Activated naive CD4-positive, alpha-beta T cell treated with anti-CD3 and anti-CD28 coated beads, Interleukin-2, amount 10 ng/mL, durations not matched to agents 7 days and 5 days (primary cell): ENCODE results near the gene CLIP2.
"Not testable (repeated sequence)": the region's sequence is repeated elsewhere in the genome, so short reads cannot be mapped to it uniquely, and the experiment has no call there.

ENCODE experiments used
- CTCF ChIA-PET: fragments of 350-600 bp; sonication (Branson Sonifier 250); formaldehyde crosslinking; loops from one replicate; lab custom pipeline; 2021; ENCODE audit warnings: antibody characterized with exemption; lab: Charles Lee
- DNase-seq: peaks from one replicate; pipeline ENCODE4 v3.0.0-alpha.2; 2020
- H3K27ac Mint-ChIP-seq: one replicate; pipeline ENCODE4 v1.8.0; 2021; ENCODE audit warnings: mild to moderate bottlenecking, moderate library complexity, mixed read lengths
- H3K27me3 Mint-ChIP-seq: one replicate; pipeline ENCODE4 v1.8.0; 2021; ENCODE audit warnings: mild to moderate bottlenecking, mixed read lengths
- H3K36me3 Mint-ChIP-seq: one replicate; pipeline ENCODE4 v1.8.0; 2021; ENCODE audit warnings: mixed read lengths
- H3K4me1 Mint-ChIP-seq: one replicate; pipeline ENCODE4 v1.8.0; 2021; ENCODE audit warnings: mixed read lengths
- H3K4me3 Mint-ChIP-seq: one replicate; pipeline ENCODE4 v1.8.0; 2021; ENCODE audit warnings: mild to moderate bottlenecking, moderate library complexity, mixed read lengths
- H3K9me3 Mint-ChIP-seq: one replicate; pipeline ENCODE4 v1.8.0; 2021; ENCODE audit warnings: mixed read lengths

CLIP2 gene

DNA sequence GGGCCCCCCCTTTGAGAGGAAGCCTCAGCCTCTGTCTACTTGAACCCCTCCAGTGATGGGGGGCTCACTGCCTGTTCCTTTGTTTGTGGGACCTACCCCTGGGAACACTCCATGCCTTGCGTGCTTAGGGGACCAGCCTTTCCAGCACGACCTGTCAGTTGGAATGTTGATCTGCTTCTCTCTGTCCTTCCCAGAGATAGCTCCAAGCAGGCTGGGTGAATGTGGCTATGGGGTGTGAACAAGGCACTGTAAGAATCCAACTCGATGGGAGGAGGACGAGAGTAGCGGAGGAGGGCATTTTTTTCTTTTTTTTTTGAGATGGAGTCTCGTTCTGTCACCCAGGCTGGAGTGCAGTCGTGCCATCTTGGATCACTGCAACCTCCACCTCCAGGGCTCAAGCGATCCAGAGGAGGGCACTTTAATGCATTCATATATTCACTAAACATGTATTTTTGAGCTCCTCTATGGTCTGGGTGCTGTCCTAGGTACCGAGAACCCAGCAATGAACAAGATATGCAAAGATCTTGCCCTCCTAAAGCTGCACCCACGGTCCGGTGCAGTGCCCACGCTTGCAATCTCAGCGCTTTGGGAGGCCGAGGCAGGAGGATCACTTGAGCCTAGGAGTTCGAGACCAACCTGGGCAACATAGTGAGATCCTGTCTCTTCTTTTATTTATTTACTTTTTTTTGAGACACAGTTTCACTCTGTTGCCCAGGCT is 8.5 kb downstream of the CLIP2 start:
- Mint-ChIP-seq H3K9me3 (no peaks in the 10 kb centered on the region), H3K4me1 (peaks cover 8% of the 10 kb centered on the region), H3K36me3 (no peaks in the 10 kb centered on the region), H3K27me3 (peaks cover 42% of the 10 kb centered on the region), H3K4me3 (no peak overlapping the region), H3K27ac (no peak overlapping the region)
- CTCF ChIA-PET: no interaction called here
- DNase-seq: no peak

- no peaks in the 10 kb centered on the region for H3K9me3 Mint-ChIP-seq
- H3K36me3 Mint-ChIP-seq: no peaks in the 10 kb centered on the region
- H3K4me1 Mint-ChIP-seq: peaks cover 3% of the 10 kb centered on the region
- no peak for DNase-seq
- H3K27ac Mint-ChIP-seq: no peak overlapping the region
- H3K27me3 Mint-ChIP-seq: peaks cover 35% of the 10 kb centered on the region
- no peak overlapping the region for H3K4me3 Mint-ChIP-seq
- CTCF ChIA-PET: no interaction called here
Observed at GRCh38 chr7:74299401-74299800, 10.2 kb downstream of the CLIP2 start.

DNA sequence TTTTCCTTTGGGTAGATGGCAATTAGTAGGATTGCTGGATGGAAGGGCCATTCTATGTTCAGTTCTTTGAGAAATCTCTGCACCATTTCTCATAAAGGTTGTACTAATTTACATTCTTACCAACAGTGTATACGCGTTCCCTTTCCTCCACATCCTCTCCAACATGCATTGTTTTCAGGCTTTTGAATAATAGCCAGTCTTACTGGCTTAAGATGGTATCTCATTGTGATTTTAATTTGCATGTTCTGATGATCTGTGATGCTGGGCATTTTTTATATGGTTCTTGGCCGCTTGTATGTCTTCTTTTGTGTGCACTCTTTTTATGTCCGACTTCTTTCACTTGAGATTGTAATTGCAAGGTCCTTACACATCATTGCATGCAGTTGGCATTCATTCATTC is 11.7 kb downstream of the CLIP2 start:
- no peaks in the 10 kb centered on the region for H3K36me3 Mint-ChIP-seq
- no peak overlapping the region for H3K27ac Mint-ChIP-seq
- peaks cover 32% of the 10 kb centered on the region for H3K27me3 Mint-ChIP-seq
- H3K9me3 Mint-ChIP-seq: no peaks in the 10 kb centered on the region
- H3K4me3 Mint-ChIP-seq: no peak overlapping the region
- no peak for DNase-seq
- H3K4me1 Mint-ChIP-seq: no peaks in the 10 kb centered on the region
- CTCF ChIA-PET: no interaction called here

GRCh38 chr7:74302745-74303221 is 13.6 kb downstream of the CLIP2 start:
- CTCF ChIA-PET: interaction anchor here (1.0 to 1.3 kb wide), 2 partner anchors 41 to 96 kb away, joined by 3 read pairs; no protein-coding TSS in a partner anchor

DNA sequence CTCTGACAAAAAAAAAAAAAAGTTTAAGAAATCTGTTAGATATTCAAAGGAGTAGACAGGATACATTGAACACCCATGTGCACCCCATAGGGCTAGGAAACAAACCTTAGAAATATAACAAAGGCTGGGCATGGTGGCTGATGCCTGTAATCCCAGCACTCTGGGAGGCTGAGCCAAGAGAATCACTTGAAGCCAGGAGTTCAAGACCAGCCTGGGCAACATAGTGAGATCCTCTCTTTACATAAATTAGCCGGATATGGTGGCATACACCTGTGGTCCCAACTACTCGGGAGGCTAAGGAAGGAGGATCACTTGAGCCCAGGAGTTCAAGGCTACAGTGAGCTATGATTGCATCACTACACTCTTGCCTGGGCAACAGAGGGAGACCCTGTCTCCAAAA is 15.3 kb downstream of the CLIP2 start:
- no peaks in the 10 kb centered on the region for H3K9me3 Mint-ChIP-seq

More at GRCh38 chr7:74302745-74303221, 13.6 kb downstream of the CLIP2 start:
- no peak overlapping the region for H3K27ac Mint-ChIP-seq
- peaks cover 37% of the 10 kb centered on the region for H3K27me3 Mint-ChIP-seq
- H3K4me3 Mint-ChIP-seq: no peak overlapping the region
- peaks cover 13% of the 10 kb centered on the region for H3K4me1 Mint-ChIP-seq
- H3K9me3 Mint-ChIP-seq: no peaks in the 10 kb centered on the region
- no peak for DNase-seq
- no peaks in the 10 kb centered on the region for H3K36me3 Mint-ChIP-seq

GRCh38 chr7:74306004-74306729 is 17.0 kb downstream of the CLIP2 start:
- no peaks in the 10 kb centered on the region for H3K36me3 Mint-ChIP-seq
- DNase-seq: no peak
- CTCF ChIA-PET: no interaction called here
- no peak overlapping the region for H3K4me3 Mint-ChIP-seq
- H3K27ac Mint-ChIP-seq: no peak overlapping the region
- peaks cover 15% of the 10 kb centered on the region for H3K4me1 Mint-ChIP-seq
- peaks cover 40% of the 10 kb centered on the region for H3K27me3 Mint-ChIP-seq
- H3K9me3 Mint-ChIP-seq: no peaks in the 10 kb centered on the region

More for the DNA sequence above, 15.3 kb downstream of the CLIP2 start:
- CTCF ChIA-PET: no interaction called here
- peaks cover 40% of the 10 kb centered on the region for H3K27me3 Mint-ChIP-seq
- peaks cover 15% of the 10 kb centered on the region for H3K4me1 Mint-ChIP-seq
- H3K36me3 Mint-ChIP-seq: no peaks in the 10 kb centered on the region
- DNase-seq: no peak
- H3K27ac Mint-ChIP-seq: no peak overlapping the region
- H3K4me3 Mint-ChIP-seq: no peak overlapping the region

GRCh38 chr7:74306730-74307469 is 17.7 kb downstream of the CLIP2 start:
- no peaks in the 10 kb centered on the region for H3K36me3 Mint-ChIP-seq
- no peak overlapping the region for H3K27ac Mint-ChIP-seq
- no peaks in the 10 kb centered on the region for H3K9me3 Mint-ChIP-seq
- H3K27me3 Mint-ChIP-seq: peaks cover 40% of the 10 kb centered on the region
- H3K4me3 Mint-ChIP-seq: no peak overlapping the region
- peaks cover 20% of the 10 kb centered on the region for H3K4me1 Mint-ChIP-seq
- CTCF ChIA-PET: no interaction called here
- peak; percentile 33 for DNase-seq

GRCh38 chr7:74307738-74308505 is 18.7 kb downstream of the CLIP2 start:
- Mint-ChIP-seq H3K27me3 (peaks cover 40% of the 10 kb centered on the region), H3K4me1 (peaks cover 22% of the 10 kb centered on the region), H3K4me3 (no peak overlapping the region), H3K36me3 (no peaks in the 10 kb centered on the region), H3K27ac (no peak overlapping the region), H3K9me3 (no peaks in the 10 kb centered on the region)
- DNase-seq: no peak
- CTCF ChIA-PET: interaction anchor here (0.9 kb wide), 1 partner anchor 92 kb away, joined by 3 read pairs; no protein-coding TSS in a partner anchor

DNA sequence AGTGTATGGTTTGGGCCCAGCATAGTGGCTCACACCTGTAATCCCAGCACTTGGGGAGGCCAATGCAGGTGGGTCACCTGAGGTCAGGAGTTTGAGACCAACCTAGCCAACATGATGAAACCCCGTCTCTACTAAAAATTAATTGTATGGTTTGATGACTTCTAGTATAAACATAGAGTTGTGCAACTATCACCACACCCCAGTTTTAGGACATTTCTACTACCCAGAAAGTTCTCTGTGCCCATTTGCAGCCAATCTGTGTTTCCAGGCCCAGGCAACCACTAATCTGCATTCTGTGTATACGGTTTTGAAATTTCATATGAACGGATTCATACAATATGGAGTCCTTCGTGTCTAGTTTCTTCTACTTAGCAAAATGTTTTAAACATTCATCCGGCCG is 20.0 kb downstream of the CLIP2 start:
- H3K36me3 Mint-ChIP-seq: no peaks in the 10 kb centered on the region
- H3K4me3 Mint-ChIP-seq: no peak overlapping the region
- H3K9me3 Mint-ChIP-seq: no peaks in the 10 kb centered on the region
- no peak for DNase-seq
- peaks cover 40% of the 10 kb centered on the region for H3K27me3 Mint-ChIP-seq
- H3K27ac Mint-ChIP-seq: no peak overlapping the region
- H3K4me1 Mint-ChIP-seq: peaks cover 22% of the 10 kb centered on the region
- CTCF ChIA-PET: no interaction called here

GRCh38 chr7:74311305-74311744 is 22.1 kb downstream of the CLIP2 start:
- Mint-ChIP-seq H3K27ac (no peak overlapping the region), H3K4me1 (peaks cover 22% of the 10 kb centered on the region), H3K9me3 (no peaks in the 10 kb centered on the region), H3K4me3 (no peak overlapping the region), H3K36me3 (no peaks in the 10 kb centered on the region), H3K27me3 (peaks cover 23% of the 10 kb centered on the region)
- DNase-seq: no peak
- CTCF ChIA-PET: interaction anchor here (2.4 kb wide), 1 partner anchor 89 kb away, joined by 7 read pairs; no protein-coding TSS in a partner anchor

DNA sequence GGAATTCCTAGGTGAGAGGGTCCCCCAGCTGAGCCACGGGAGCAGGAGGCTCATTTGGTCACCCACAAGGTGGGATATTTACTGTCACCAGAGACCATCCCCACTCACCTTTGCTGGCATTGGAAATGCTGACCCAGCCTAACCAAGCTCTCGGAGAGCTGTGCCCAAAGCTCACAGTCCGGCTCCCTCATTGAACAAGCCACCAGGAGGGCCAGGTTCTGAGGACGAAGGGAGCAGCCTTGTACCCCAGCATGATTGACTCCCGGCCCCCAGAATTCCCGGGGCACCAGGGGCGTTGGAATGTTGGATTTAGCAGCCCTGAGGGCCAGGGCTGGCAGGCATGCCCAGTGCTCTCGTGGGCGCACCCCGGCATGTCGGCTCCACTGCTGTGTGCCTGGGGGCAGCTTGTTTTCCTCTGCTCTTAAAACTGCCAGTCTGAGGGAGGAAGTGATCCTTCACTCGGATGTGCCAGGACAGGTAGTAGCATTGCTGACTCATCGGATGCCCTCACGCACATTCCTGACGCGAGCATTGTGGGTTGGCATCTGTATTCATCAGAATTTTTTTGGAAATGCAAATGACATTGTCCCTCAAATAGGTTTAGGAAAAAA is 23.3 kb downstream of the CLIP2 start:
- DNase-seq: peak; percentile 33
- Mint-ChIP-seq H3K27ac (no peak overlapping the region), H3K27me3 (peaks cover 11% of the 10 kb centered on the region), H3K4me1 (peaks cover 11% of the 10 kb centered on the region), H3K36me3 (no peaks in the 10 kb centered on the region), H3K9me3 (no peaks in the 10 kb centered on the region), H3K4me3 (no peak overlapping the region)
- CTCF ChIA-PET: interaction anchor here (2.4 kb wide), 1 partner anchor 88 kb away, joined by 7 read pairs; no protein-coding TSS in a partner anchor

- H3K4me1 Mint-ChIP-seq, H3K27me3 Mint-ChIP-seq, H3K9me3 Mint-ChIP-seq, H3K27ac Mint-ChIP-seq, H3K36me3 Mint-ChIP-seq, DNase-seq, CTCF ChIA-PET, H3K4me3 Mint-ChIP-seq: not testable (repeated sequence)
Observed at GRCh38 chr7:74315891-74316290, 26.7 kb downstream of the CLIP2 start.

DNA sequence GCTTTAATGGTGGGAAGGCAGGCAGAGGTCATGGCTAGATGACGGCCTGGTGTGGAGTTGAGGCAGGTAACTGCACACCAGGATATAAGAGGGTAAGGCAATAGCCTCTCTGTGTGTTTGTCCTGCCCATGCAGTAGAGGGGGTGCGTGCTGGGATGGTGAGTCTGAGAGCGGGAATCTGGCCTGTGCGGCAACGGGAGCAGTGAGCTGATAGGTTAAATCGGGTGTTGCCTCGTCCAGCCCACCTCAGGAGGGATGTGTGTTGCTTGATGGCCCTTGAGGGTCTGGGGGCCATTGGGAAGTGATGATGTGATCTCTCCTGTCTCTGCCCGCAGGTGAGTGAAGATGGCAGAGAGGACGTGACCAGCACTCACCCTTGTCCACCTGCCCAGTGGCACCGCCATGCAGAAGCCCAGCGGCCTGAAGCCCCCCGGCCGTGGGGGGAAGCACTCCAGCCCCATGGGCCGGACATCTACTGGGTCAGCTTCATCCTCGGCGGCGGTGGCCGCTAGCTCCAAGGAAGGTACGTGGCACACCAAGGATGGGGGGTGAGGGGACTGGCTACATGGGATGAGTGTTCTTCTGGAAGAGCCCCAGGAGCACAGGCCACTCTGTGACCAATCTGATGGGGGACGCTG is 28.1 kb downstream of the CLIP2 start:
- Mint-ChIP-seq H3K27ac (no peak overlapping the region), H3K4me1 (peaks cover 3% of the 10 kb centered on the region), H3K27me3 (peaks cover 9% of the 10 kb centered on the region), H3K4me3 (no peak overlapping the region), H3K36me3 (no peaks in the 10 kb centered on the region), H3K9me3 (no peaks in the 10 kb centered on the region)
- no peak for DNase-seq
- CTCF ChIA-PET: interaction anchor here (1.2 kb wide), 1 partner anchor 111 kb away, joined by 3 read pairs; no protein-coding TSS in a partner anchor
